Neuronal stem cell (in vitro differentiated cells): ENCODE results near the gene COX4I1.

Experiments used
- DNase-seq: peaks from one replicate; pipeline ENCODE4 v3.0.0-alpha.2; 2013; ENCODE audit warnings: low spot score
- H2AFZ ChIP-seq: one replicate; pipeline ENCODE4 v1.6.1; 2013; ENCODE audit warnings: mild to moderate bottlenecking, low read length, inconsistent platforms
- H2AK5ac ChIP-seq: 2 replicates; pipeline ENCODE4 v1.6.1; 2013; ENCODE audit warnings: low read depth, mild to moderate bottlenecking, inconsistent platforms, low read length, moderate library complexity, mixed read lengths
- H2BK120ac ChIP-seq: 2 replicates; pipeline ENCODE4 v1.6.1; 2013; ENCODE audit warnings: low read depth, mild to moderate bottlenecking, inconsistent platforms, low read length, moderate library complexity, mixed read lengths
- H2BK12ac ChIP-seq: one replicate; pipeline ENCODE4 v1.6.1; 2013; ENCODE audit warnings: low read length, inconsistent platforms
- H2BK15ac ChIP-seq: 2 replicates; pipeline ENCODE4 v1.6.1; 2013; ENCODE audit warnings: mild to moderate bottlenecking, low read length, inconsistent platforms, mixed read lengths
- H2BK5ac ChIP-seq: one replicate; pipeline ENCODE4 v1.6.1; 2013; ENCODE audit warnings: inconsistent platforms, mild to moderate bottlenecking, low read length, moderate library complexity
- H3K14ac ChIP-seq: one replicate; pipeline ENCODE4 v1.6.1; 2013; ENCODE audit warnings: low read length, inconsistent platforms
- H3K18ac ChIP-seq: 2 replicates; pipeline ENCODE4 v1.6.1; 2013; ENCODE audit warnings: low read length, inconsistent platforms
- H3K23ac ChIP-seq: 2 replicates; pipeline ENCODE4 v1.6.1; 2013; ENCODE audit warnings: low read depth, mild to moderate bottlenecking, mixed read lengths, low read length, inconsistent platforms; ENCODE audit not compliant: poor library complexity
- H3K27ac ChIP-seq: replicated peaks from 3 replicates; pipeline ENCODE4 v1.5.1; 2013; ENCODE audit warnings: low read length, inconsistent platforms
- H3K27me3 ChIP-seq, 3 experiments: 2 replicates each; pipeline ENCODE4 v1.6.1; 2013; ENCODE audit warnings: low read length in 3 of 3, mild to moderate bottlenecking in 2 of 3, inconsistent platforms in 1 of 3, low read depth in 1 of 3, mixed read lengths in 1 of 3, moderate library complexity in 1 of 3; ENCODE audit not compliant: control insufficient read depth in 3 of 3, insufficient read depth in 3 of 3
- H3K36me3 ChIP-seq, 2 donors: replicated peaks in 1 of 2; 2 replicates each; pipeline ENCODE4 v1.6.1; 2013; ENCODE audit warnings: low read length in 2 of 2; ENCODE audit not compliant: control insufficient read depth in 2 of 2, insufficient read depth in 2 of 2
- H3K4ac ChIP-seq: 2 replicates; pipeline ENCODE4 v1.6.1; 2013; ENCODE audit warnings: inconsistent platforms, mild to moderate bottlenecking, low read length, moderate library complexity
- H3K4me1 ChIP-seq, 2 donors: 1 replicate in 1 of 2; 2 replicates in 1 of 2; pipeline ENCODE4 v1.6.1; 2013; ENCODE audit warnings: low read length in 2 of 2, low read depth in 1 of 2; ENCODE audit not compliant: control insufficient read depth in 2 of 2, insufficient read depth in 1 of 2
- H3K4me2 ChIP-seq: one replicate; pipeline ENCODE4 v1.6.1; 2013; ENCODE audit warnings: mild to moderate bottlenecking, low read length, inconsistent platforms; ENCODE audit not compliant: insufficient read depth, poor library complexity, severe bottlenecking
- H3K4me3 ChIP-seq, 2 donors: 2 replicates each; pipeline ENCODE4 v1.5.1; 2013; ENCODE audit warnings: low read length in 2 of 2, mild to moderate bottlenecking in 2 of 2, inconsistent platforms in 1 of 2, moderate library complexity in 1 of 2
- H3K79me1 ChIP-seq: one replicate; pipeline ENCODE4 v1.6.1; 2013; ENCODE audit warnings: low read depth, mild to moderate bottlenecking, inconsistent platforms, low read length, moderate library complexity
- H3K9ac ChIP-seq: one replicate; pipeline ENCODE4 v1.6.1; 2013; ENCODE audit warnings: mild to moderate bottlenecking, low read depth, low read length, inconsistent platforms; ENCODE audit not compliant: poor library complexity
- H3K9me3 ChIP-seq, 2 donors: replicated peaks in 1 of 2; 2 replicates each; pipeline versions ENCODE3 to v1.6.1; 2013; ENCODE audit warnings: low read length in 2 of 2, mild to moderate bottlenecking in 2 of 2, inconsistent platforms in 1 of 2, low read depth in 1 of 2, mixed read lengths in 1 of 2, moderate library complexity in 1 of 2; ENCODE audit not compliant: control insufficient read depth in 2 of 2, insufficient read depth in 1 of 2
- H4K8ac ChIP-seq: one replicate; pipeline ENCODE4 v1.6.1; 2013; ENCODE audit warnings: low read depth, mild to moderate bottlenecking, inconsistent platforms, low read length, moderate library complexity
- H4K91ac ChIP-seq: one replicate; pipeline ENCODE4 v1.6.1; 2013; ENCODE audit warnings: low read length, low read depth, mild to moderate bottlenecking, inconsistent platforms; ENCODE audit not compliant: poor library complexity
- WGBS, 2 donors: extraction: QIAGEN DNeasy Blood & Tissue Kit; methylation state at CpG; one replicate each; pipeline ENCODE4 v1.1.7; 2013; ENCODE audit warnings: missing lambda C conversion rate in 2 of 2, mixed read lengths in 1 of 2; ENCODE audit not compliant: insufficient read length in 2 of 2, insufficient replicate concordance in 1 of 2; ENCODE audit errors: extremely low coverage in 2 of 2; 5-methylcytosine and 5-hydroxymethylcytosine counted together

Gene COX4I1

GRCh38 chr16:85762970-85763369, 36.5 kb upstream of the COX4I1 start:
- no peak overlapping the region for H2BK120ac ChIP-seq
- H3K27me3 ChIP-seq = no peaks in the 10 kb centered on the region
- peak overlapping the region; percentile 11 for H2BK12ac ChIP-seq
- no peak overlapping the region for H3K9ac ChIP-seq
- H3K4me3 ChIP-seq = no peak overlapping the region
- H3K9me3 ChIP-seq = no peaks in the 10 kb centered on the region
- peak overlapping the region; percentile 11 for H3K14ac ChIP-seq
- H3K4me1 ChIP-seq = peaks cover 0 to 3% of the 10 kb centered on the region in 2 donors
- no peak overlapping the region for H3K18ac ChIP-seq
- H3K23ac ChIP-seq = no peak overlapping the region
- no peak overlapping the region for H2BK15ac ChIP-seq
- H3K4ac ChIP-seq = no peak overlapping the region
- H3K27ac ChIP-seq = no peak overlapping the region
- no peak overlapping the region for H4K91ac ChIP-seq
- peak overlapping the region; percentile 65 for H2AK5ac ChIP-seq
- no peak overlapping the region for H3K4me2 ChIP-seq
- no peak overlapping the region for H2AFZ ChIP-seq
- no CpG with 5 or more reads among the region's 12 CpGs for WGBS, 2 donors
- no peak overlapping the region for H2BK5ac ChIP-seq
- no peaks in the 10 kb centered on the region for H3K36me3 ChIP-seq
- DNase-seq = no peak
- no peaks in the 10 kb centered on the region for H3K79me1 ChIP-seq
- H4K8ac ChIP-seq = no peak overlapping the region

GRCh38 chr16:85763616-85764015, 35.9 kb upstream of the COX4I1 start:
- Histone ChIP-seq H3K4me1 (peaks cover 0 to 9% of the 10 kb centered on the region in 2 donors), H2BK12ac (no peak overlapping the region), H2AFZ (no peak overlapping the region), H3K79me1 (no peaks in the 10 kb centered on the region), H3K4ac (no peak overlapping the region), H4K91ac (no peak overlapping the region), H2AK5ac (no peak overlapping the region), H3K27ac (no peak overlapping the region), H3K14ac (no peak overlapping the region), H3K4me3 (no peak overlapping the region), H4K8ac (no peak overlapping the region), H3K36me3 (no peaks in the 10 kb centered on the region), H3K27me3 (no peaks in the 10 kb centered on the region), H2BK15ac (no peak overlapping the region), H3K18ac (no peak overlapping the region), H3K23ac (no peak overlapping the region), H2BK5ac (no peak overlapping the region), H2BK120ac (no peak overlapping the region), H3K9me3 (no peaks in the 10 kb centered on the region), H3K4me2 (no peak overlapping the region), H3K9ac (no peak overlapping the region)
- no peak for DNase-seq
- no CpG with 5 or more reads among the region's 2 CpGs for WGBS, 2 donors

- Histone ChIP-seq H3K4me3 (no peak overlapping the region), H3K36me3 (no peaks in the 10 kb centered on the region), H3K23ac (no peak overlapping the region), H2BK120ac (no peak overlapping the region), H3K18ac (no peak overlapping the region), H3K79me1 (no peaks in the 10 kb centered on the region), H2BK15ac (no peak overlapping the region), H3K4me2 (no peak overlapping the region), H2BK5ac (no peak overlapping the region), H3K9me3 (no peaks in the 10 kb centered on the region), H3K27ac (no peak overlapping the region), H4K8ac (no peak overlapping the region), H2AK5ac (no peak overlapping the region), H3K9ac (no peak overlapping the region), H2BK12ac (no peak overlapping the region), H3K4ac (no peak overlapping the region), H4K91ac (no peak overlapping the region), H3K14ac (no peak overlapping the region), H2AFZ (no peak overlapping the region), H3K27me3 (no peaks in the 10 kb centered on the region), H3K4me1 (peaks cover 0 to 9% of the 10 kb centered on the region in 2 donors)
- no CpG with 5 or more reads among the region's 8 CpGs for WGBS, 2 donors
- no peak for DNase-seq
Observed at GRCh38 chr16:85765211-85765610, 34.3 kb upstream of the COX4I1 start.

GRCh38 chr16:85765767-85766166, 33.7 kb upstream of the COX4I1 start:
- Histone ChIP-seq H3K18ac (no peak overlapping the region), H2AK5ac (no peak overlapping the region), H2BK120ac (no peak overlapping the region), H3K4me2 (no peak overlapping the region), H4K8ac (no peak overlapping the region), H3K4me1 (peaks cover 0 to 9% of the 10 kb centered on the region in 2 donors), H2BK12ac (no peak overlapping the region), H3K79me1 (no peaks in the 10 kb centered on the region), H3K9me3 (no peaks in the 10 kb centered on the region), H2BK15ac (no peak overlapping the region), H3K4ac (no peak overlapping the region), H3K36me3 (no peaks in the 10 kb centered on the region), H2AFZ (no peak overlapping the region), H3K9ac (no peak overlapping the region), H3K23ac (no peak overlapping the region), H4K91ac (no peak overlapping the region), H2BK5ac (no peak overlapping the region), H3K27ac (no peak overlapping the region), H3K14ac (no peak overlapping the region), H3K4me3 (no peak overlapping the region), H3K27me3 (no peaks in the 10 kb centered on the region)
- no peak for DNase-seq
- WGBS, 2 donors = no CpG with 5 or more reads among the region's 8 CpGs
